ENCODE results near the gene HMGXB3. TPM values are rescaled to one million over a fixed set of nuclear protein-coding genes. Genes with fewer than 3 reads are reported as not detected.

Gene HMGXB3
- total RNA-seq, 1 donor from 2014 or later: 40.5 TPM

DNA sequence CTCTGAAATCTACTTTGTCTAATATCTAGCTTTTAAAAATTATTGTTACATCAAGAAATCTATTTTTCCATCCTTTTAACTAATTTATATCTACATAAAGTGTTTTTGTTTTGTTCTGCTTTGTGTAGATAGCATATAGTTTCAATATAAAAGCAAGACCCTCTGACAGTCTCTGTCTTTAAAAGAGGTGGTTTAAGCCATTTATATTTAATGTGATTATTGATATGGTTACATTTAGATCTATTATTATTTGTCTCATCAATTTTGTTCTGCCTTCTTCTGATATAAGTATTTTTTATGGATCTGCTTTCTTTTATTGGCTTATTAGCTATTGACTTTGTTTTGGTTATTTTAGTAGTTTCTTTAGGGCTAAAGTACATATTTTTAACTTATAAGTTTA, 16.0 kb downstream of the HMGXB3 start:
- Mint-ChIP-seq H3K9me3 (peaks cover 11% of the 10 kb centered on the region), H3K36me3 (peaks cover 78% of the 10 kb centered on the region), H3K4me3 (no peak overlapping the region), H3K4me1 (ENCODE audit: unreplicated experiment) (no peaks in the 10 kb centered on the region), H3K27ac (no peak overlapping the region), H3K27me3 (no peaks in the 10 kb centered on the region)
- TF ChIP-seq, protein P1, sequence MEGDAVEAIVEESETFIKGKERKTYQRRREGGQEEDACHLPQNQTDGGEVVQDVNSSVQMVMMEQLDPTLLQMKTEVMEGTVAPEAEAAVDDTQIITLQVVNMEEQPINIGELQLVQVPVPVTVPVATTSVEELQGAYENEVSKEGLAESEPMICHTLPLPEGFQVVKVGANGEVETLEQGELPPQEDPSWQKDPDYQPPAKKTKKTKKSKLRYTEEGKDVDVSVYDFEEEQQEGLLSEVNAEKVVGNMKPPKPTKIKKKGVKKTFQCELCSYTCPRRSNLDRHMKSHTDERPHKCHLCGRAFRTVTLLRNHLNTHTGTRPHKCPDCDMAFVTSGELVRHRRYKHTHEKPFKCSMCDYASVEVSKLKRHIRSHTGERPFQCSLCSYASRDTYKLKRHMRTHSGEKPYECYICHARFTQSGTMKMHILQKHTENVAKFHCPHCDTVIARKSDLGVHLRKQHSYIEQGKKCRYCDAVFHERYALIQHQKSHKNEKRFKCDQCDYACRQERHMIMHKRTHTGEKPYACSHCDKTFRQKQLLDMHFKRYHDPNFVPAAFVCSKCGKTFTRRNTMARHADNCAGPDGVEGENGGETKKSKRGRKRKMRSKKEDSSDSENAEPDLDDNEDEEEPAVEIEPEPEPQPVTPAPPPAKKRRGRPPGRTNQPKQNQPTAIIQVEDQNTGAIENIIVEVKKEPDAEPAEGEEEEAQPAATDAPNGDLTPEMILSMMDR (conservative IDR thresholded peaks at IDR 0.05): no peak
- DNase-seq (ENCODE audit: extremely low spot score, unreplicated experiment): no peak

DNA sequence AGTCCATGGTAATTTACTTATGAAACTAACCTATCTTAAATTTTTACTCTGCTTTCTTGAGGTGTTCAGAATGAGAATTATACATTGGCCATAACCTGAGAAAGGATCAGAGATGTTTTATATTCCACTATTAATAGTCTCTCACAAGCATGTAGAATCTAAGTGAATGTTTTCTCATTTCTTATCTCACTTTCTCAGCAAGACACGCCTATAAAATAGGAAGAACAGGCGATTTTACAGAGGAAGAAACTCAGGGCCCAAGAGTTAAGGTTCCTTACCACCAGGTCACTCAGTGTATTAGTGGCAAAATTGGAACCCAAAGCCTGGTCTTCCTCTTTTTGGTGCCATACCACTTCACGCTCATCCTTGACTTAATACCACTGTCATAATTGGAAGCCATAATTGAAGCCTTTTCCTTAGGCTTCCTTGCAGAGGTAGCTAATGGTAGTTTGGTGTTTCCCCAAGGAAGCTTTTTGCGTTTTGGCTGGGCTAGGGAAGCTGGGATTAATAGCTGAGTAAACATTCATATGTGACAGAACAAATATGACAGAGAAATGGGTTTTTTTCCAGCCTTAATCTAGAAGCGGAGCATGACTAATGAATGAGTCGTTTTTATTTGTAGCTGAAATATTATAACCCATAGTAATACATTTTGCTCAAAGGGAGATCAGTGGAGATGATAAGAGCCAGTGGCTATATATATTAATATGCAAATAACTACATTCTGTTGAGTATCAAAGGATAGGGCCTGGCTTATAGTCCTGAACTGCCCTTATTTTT, 16.9 kb downstream of the HMGXB3 start:
- Mint-ChIP-seq H3K9me3 (peaks cover 11% of the 10 kb centered on the region), H3K27ac (no peak overlapping the region), H3K4me3 (no peak overlapping the region), H3K27me3 (no peaks in the 10 kb centered on the region), H3K36me3 (peaks cover 81% of the 10 kb centered on the region), H3K4me1 (ENCODE audit: unreplicated experiment) (no peaks in the 10 kb centered on the region)
- no peak for DNase-seq (ENCODE audit: extremely low spot score, unreplicated experiment)
- TF ChIP-seq, protein P1 (conservative IDR thresholded peaks at IDR 0.05): no peak

DNA sequence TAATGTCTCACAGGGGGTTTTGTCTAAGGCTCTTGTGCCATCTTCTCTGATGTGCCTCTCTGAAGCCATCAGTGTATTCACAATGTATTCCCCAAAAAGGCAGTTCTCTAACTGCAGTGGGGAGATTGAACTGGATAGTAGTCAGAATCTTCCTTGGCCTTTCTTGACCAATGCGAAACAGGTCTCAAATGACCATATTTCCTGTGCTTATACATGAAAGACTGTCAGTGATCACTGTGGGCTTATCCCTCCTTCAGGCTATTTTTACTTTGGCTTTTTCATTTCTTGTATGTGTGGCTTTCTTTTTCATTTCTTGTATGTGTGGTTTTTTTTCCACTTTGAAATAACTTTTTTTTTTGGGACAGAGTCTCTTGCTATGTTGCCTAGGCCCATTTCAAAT, 19.7 kb downstream of the HMGXB3 start:
- TF ChIP-seq, protein P1 (conservative IDR thresholded peaks at IDR 0.05): no peak
- Mint-ChIP-seq H3K9me3 (peaks cover 7% of the 10 kb centered on the region), H3K4me3 (no peak overlapping the region), H3K27me3 (no peaks in the 10 kb centered on the region), H3K4me1 (ENCODE audit: unreplicated experiment) (no peaks in the 10 kb centered on the region), H3K36me3 (peaks cover 64% of the 10 kb centered on the region), H3K27ac (no peak overlapping the region)
- no peak for DNase-seq (ENCODE audit: extremely low spot score, unreplicated experiment)

DNA sequence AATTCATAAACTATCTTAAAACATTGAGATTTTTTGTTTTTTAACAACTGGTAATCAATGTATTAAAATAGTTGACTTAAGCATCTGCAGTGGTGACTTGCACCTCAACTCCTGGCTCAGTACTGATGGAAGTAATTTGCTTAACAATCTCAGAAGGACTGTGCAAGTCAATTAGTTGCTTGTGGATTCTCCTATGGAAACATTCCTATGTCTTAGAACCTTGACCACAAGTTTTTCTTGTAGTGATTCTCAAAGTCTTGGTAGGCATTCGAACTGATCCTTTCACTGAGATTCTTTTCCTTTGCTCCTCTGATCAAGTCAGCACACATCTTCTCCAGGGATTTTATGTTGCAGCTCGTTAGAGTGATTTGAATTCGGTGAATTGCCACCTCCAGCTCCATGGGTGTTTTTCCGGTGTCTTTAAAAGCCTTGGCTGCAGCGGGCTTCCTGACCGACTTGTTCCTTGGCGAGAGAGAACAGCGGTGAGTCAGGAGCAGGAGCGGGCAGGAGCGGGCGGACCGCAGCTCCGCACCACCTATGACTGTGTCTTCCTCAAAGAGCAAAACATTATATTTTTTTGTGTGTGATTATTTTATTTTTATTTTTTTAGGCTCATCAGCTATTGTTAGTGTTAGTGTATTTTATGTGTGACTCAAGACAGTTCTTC, 21.1 kb downstream of the HMGXB3 start:
- peaks cover 51% of the 10 kb centered on the region for H3K36me3 Mint-ChIP-seq
- H3K4me1 Mint-ChIP-seq (ENCODE audit: unreplicated experiment): no peaks in the 10 kb centered on the region
- TF ChIP-seq, protein P1 (conservative IDR thresholded peaks at IDR 0.05): no peak
- no peak for DNase-seq (ENCODE audit: extremely low spot score, unreplicated experiment)
- H3K27me3 Mint-ChIP-seq: no peaks in the 10 kb centered on the region
- no peaks in the 10 kb centered on the region for H3K9me3 Mint-ChIP-seq
- no peak overlapping the region for H3K27ac Mint-ChIP-seq
- H3K4me3 Mint-ChIP-seq: no peak overlapping the region

DNA sequence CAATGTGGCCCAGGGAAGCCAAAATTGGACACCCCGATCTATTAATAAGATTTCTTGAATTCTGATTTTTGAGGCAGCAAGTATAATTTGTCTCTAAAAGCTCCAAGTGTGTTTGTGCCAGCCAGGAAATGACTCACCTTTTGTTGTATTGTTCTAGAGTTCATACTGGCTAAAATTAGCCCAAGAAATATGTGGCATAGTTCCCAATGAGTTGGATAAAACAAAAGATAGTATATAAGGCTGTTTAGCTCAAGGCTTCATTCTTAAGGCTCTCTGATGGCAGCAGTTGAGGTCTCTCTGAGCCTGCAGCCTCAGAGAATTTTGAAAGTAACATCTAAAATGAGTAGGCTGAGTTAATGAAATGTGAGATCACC, 21.6 kb downstream of the HMGXB3 start:
- no peaks in the 10 kb centered on the region for H3K9me3 Mint-ChIP-seq
- no peaks in the 10 kb centered on the region for H3K4me1 Mint-ChIP-seq (ENCODE audit: unreplicated experiment)
- no peak overlapping the region for H3K27ac Mint-ChIP-seq
- H3K36me3 Mint-ChIP-seq: peaks cover 45% of the 10 kb centered on the region
- H3K4me3 Mint-ChIP-seq: no peak overlapping the region
- TF ChIP-seq, protein P1 (conservative IDR thresholded peaks at IDR 0.05): no peak
- no peak for DNase-seq (ENCODE audit: extremely low spot score, unreplicated experiment)
- no peaks in the 10 kb centered on the region for H3K27me3 Mint-ChIP-seq

All from type B pancreatic cell (in vitro differentiated cells).